ENCODE data around the gene ACP7.

Gene ACP7

GRCh38 chr19:39103151-39103550, 19.0 kb downstream of the ACP7 start:
- Histone ChIP-seq H3K4me3 (ENCODE audit: low read depth in 1 of 2, low read length in 2 of 2) (no peak overlapping the region), H4K20me1 (ENCODE audit: insufficient read depth, low read length) (no peaks in the 10 kb centered on the region), H3K9me3 (ENCODE audit: insufficient read depth, low read length, severe bottlenecking) (no peaks in the 10 kb centered on the region), H3K27ac (ENCODE audit: low read length) (no peak overlapping the region), H3K27me3 (ENCODE audit: insufficient read depth, low read length, poor library complexity) (no peaks in the 10 kb centered on the region), H2AFZ (ENCODE audit: low read depth, low read length) (no peak overlapping the region), H3K36me3 (ENCODE audit: insufficient read depth, low read length) (no peaks in the 10 kb centered on the region), H3K4me2 (ENCODE audit: insufficient read depth, low read length) (no peak overlapping the region), H3K9ac (ENCODE audit: low read depth, low read length) (no peak overlapping the region), H3K79me2 (ENCODE audit: insufficient read depth, low read length) (no peaks in the 10 kb centered on the region), H3K4me1 (ENCODE audit: insufficient read depth, low read length) (no peaks in the 10 kb centered on the region)
- DNase-seq (no peak), ATAC-seq (ENCODE audit: insufficient read depth, low read depth) (no peak)
- TF ChIP-seq CTCF (IDR thresholded peaks at IDR 0.05; ENCODE audit: borderline replicate concordance, extremely low read depth, low read length, poor library complexity, severe bottlenecking) (no peak), EZH2 (IDR thresholded peaks at IDR 0.05; ENCODE audit: borderline replicate concordance, low read depth, low read length, severe bottlenecking) (no peak)

GRCh38 chr19:39104186-39104596, 20.0 kb downstream of the ACP7 start:
- no peaks in the 10 kb centered on the region for H3K36me3 ChIP-seq (ENCODE audit: insufficient read depth, low read length)
- H3K79me2 ChIP-seq (ENCODE audit: insufficient read depth, low read length): no peaks in the 10 kb centered on the region
- no peaks in the 10 kb centered on the region for H3K27me3 ChIP-seq (ENCODE audit: insufficient read depth, low read length, poor library complexity)
- H3K9ac ChIP-seq (ENCODE audit: low read depth, low read length): no peak overlapping the region
- H3K4me3 ChIP-seq (ENCODE audit: low read depth in 1 of 2, low read length in 2 of 2): no peak overlapping the region
- no peaks in the 10 kb centered on the region for H3K4me1 ChIP-seq (ENCODE audit: insufficient read depth, low read length)
- DNase-seq: no peak
- no peaks in the 10 kb centered on the region for H4K20me1 ChIP-seq (ENCODE audit: insufficient read depth, low read length)
- no peak overlapping the region for H3K27ac ChIP-seq (ENCODE audit: low read length)
- ATAC-seq (ENCODE audit: insufficient read depth, low read depth): no peak
- no peaks in the 10 kb centered on the region for H3K9me3 ChIP-seq (ENCODE audit: insufficient read depth, low read length, severe bottlenecking)
- no peak overlapping the region for H2AFZ ChIP-seq (ENCODE audit: low read depth, low read length)
- no peak overlapping the region for H3K4me2 ChIP-seq (ENCODE audit: insufficient read depth, low read length)
- no peak for TF ChIP-seq EZH2 (IDR thresholded peaks at IDR 0.05; ENCODE audit: borderline replicate concordance, low read depth, low read length, severe bottlenecking)
- no peak for TF ChIP-seq CTCF (IDR thresholded peaks at IDR 0.05; ENCODE audit: borderline replicate concordance, extremely low read depth, low read length, poor library complexity, severe bottlenecking)

GRCh38 chr19:39106194-39106593, 22.0 kb downstream of the ACP7 start:
- Histone ChIP-seq H3K27me3 (ENCODE audit: insufficient read depth, low read length, poor library complexity) (no peaks in the 10 kb centered on the region), H3K27ac (ENCODE audit: low read length) (no peak overlapping the region), H3K4me1 (ENCODE audit: insufficient read depth, low read length) (no peaks in the 10 kb centered on the region), H3K4me2 (ENCODE audit: insufficient read depth, low read length) (no peak overlapping the region), H3K79me2 (ENCODE audit: insufficient read depth, low read length) (no peaks in the 10 kb centered on the region), H4K20me1 (ENCODE audit: insufficient read depth, low read length) (no peaks in the 10 kb centered on the region; the same call in 1 of the 2 replicates), H3K36me3 (ENCODE audit: insufficient read depth, low read length) (no peaks in the 10 kb centered on the region), H3K4me3 (ENCODE audit: low read depth in 1 of 2, low read length in 2 of 2) (no peak overlapping the region), H3K9me3 (ENCODE audit: insufficient read depth, low read length, severe bottlenecking) (no peaks in the 10 kb centered on the region), H3K9ac (ENCODE audit: low read depth, low read length) (no peak overlapping the region), H2AFZ (ENCODE audit: low read depth, low read length) (no peak overlapping the region)
- DNase-seq: no peak
- no peak for ATAC-seq (ENCODE audit: insufficient read depth, low read depth)
- no peak for TF ChIP-seq EZH2 (IDR thresholded peaks at IDR 0.05; ENCODE audit: borderline replicate concordance, low read depth, low read length, severe bottlenecking)
- no peak for TF ChIP-seq CTCF (IDR thresholded peaks at IDR 0.05; ENCODE audit: borderline replicate concordance, extremely low read depth, low read length, poor library complexity, severe bottlenecking)

GRCh38 chr19:39109641-39110040, 25.5 kb downstream of the ACP7 start:
- no peaks in the 10 kb centered on the region for H3K4me1 ChIP-seq (ENCODE audit: insufficient read depth, low read length)

More at GRCh38 chr19:39109641-39110040, 25.5 kb downstream of the ACP7 start:
- no peaks in the 10 kb centered on the region; the same call in 1 of the 2 replicates for H4K20me1 ChIP-seq (ENCODE audit: insufficient read depth, low read length)
- TF ChIP-seq CTCF (IDR thresholded peaks at IDR 0.05; ENCODE audit: borderline replicate concordance, extremely low read depth, low read length, poor library complexity, severe bottlenecking) (no peak), EZH2 (IDR thresholded peaks at IDR 0.05; ENCODE audit: borderline replicate concordance, low read depth, low read length, severe bottlenecking) (no peak)
- H3K4me3 ChIP-seq (ENCODE audit: low read depth in 1 of 2, low read length in 2 of 2): no peak overlapping the region
- H3K36me3 ChIP-seq (ENCODE audit: insufficient read depth, low read length): no peaks in the 10 kb centered on the region
- H3K79me2 ChIP-seq (ENCODE audit: insufficient read depth, low read length): no peaks in the 10 kb centered on the region
- H3K27ac ChIP-seq (ENCODE audit: low read length): no peak overlapping the region
- no peak for DNase-seq
- no peaks in the 10 kb centered on the region for H3K27me3 ChIP-seq (ENCODE audit: insufficient read depth, low read length, poor library complexity)
- H2AFZ ChIP-seq (ENCODE audit: low read depth, low read length): no peak overlapping the region
- no peak for ATAC-seq (ENCODE audit: insufficient read depth, low read depth)
- no peaks in the 10 kb centered on the region for H3K9me3 ChIP-seq (ENCODE audit: insufficient read depth, low read length, severe bottlenecking)
- no peak overlapping the region for H3K9ac ChIP-seq (ENCODE audit: low read depth, low read length)
- H3K4me2 ChIP-seq (ENCODE audit: insufficient read depth, low read length): no peak overlapping the region
